GM19035 (cell line): ENCODE results near the gene RMRP.
"Not testable (repeated sequence)": the region's sequence is repeated elsewhere in the genome, so short reads cannot be mapped to it uniquely, and the experiment has no call there.

ENCODE experiments used
- ATAC-seq: cut with Tn5 transposase; IDR thresholded peaks from one replicate; pipeline ENCODE4 v1.9.1; 2021; ENCODE audit not compliant: unreplicated experiment

The RMRP gene

GRCh38 chr9:35646153-35646532 is 11.7 kb downstream of the RMRP start:
- no peak for ATAC-seq

GRCh38 chr9:35645736-35646135 is 12.1 kb downstream of the RMRP start:
- not testable (repeated sequence) for ATAC-seq

GRCh38 chr9:35643046-35643445 is 14.8 kb downstream of the RMRP start:
- ATAC-seq, result no peak

GRCh38 chr9:35641478-35641877 is 16.3 kb downstream of the RMRP start:
- ATAC-seq, result not testable (repeated sequence)

GRCh38 chr9:35640431-35640830 is 17.4 kb downstream of the RMRP start:
- not testable (repeated sequence) for ATAC-seq

- no peak for ATAC-seq
Observed at GRCh38 chr9:35639631-35640030, 18.2 kb downstream of the RMRP start.

- ATAC-seq, result not testable (repeated sequence)
Observed at GRCh38 chr9:35639225-35639624, 18.6 kb downstream of the RMRP start.

GRCh38 chr9:35638751-35639150 is 19.1 kb downstream of the RMRP start:
- ATAC-seq, result not testable (repeated sequence)

GRCh38 chr9:35637427-35637955 is 20.3 kb downstream of the RMRP start:
- ATAC-seq, result not testable (repeated sequence)

- not testable (repeated sequence) for ATAC-seq
Observed at GRCh38 chr9:35636877-35637246, 21.0 kb downstream of the RMRP start.

GRCh38 chr9:35636135-35636876 is 21.5 kb downstream of the RMRP start:
- no peak for ATAC-seq

- ATAC-seq, result no peak
Observed at GRCh38 chr9:35635730-35636129, 22.1 kb downstream of the RMRP start.

- ATAC-seq, result no peak
Observed at GRCh38 chr9:35629597-35629996, 28.2 kb downstream of the RMRP start.

- ATAC-seq, result no peak
Observed at GRCh38 chr9:35628389-35628991, 29.3 kb downstream of the RMRP start.

- no peak for ATAC-seq
Observed at GRCh38 chr9:35627575-35627974, 30.2 kb downstream of the RMRP start.

GRCh38 chr9:35619800-35620158 is 38.0 kb downstream of the RMRP start:
- peak; percentile 51 for ATAC-seq

- peak; percentile 42 for ATAC-seq
Observed at GRCh38 chr9:35618854-35619799, 38.7 kb downstream of the RMRP start.

- ATAC-seq, result no peak
Observed at GRCh38 chr9:35618325-35618727, 39.5 kb downstream of the RMRP start, which contains the start of gene CD72. TSS of gene CD72 (minus strand) at chr9:35618413. CDS start at chr9:35618303, 110 bp downstream.

GRCh38 chr9:35617548-35617947 is 40.3 kb downstream of the RMRP start:
- no peak for ATAC-seq

- ATAC-seq, result peak; percentile 46
Observed at GRCh38 chr9:35616681-35617459, 40.9 kb downstream of the RMRP start.
